HepG2 (cell line): ENCODE data around the gene MAPK11. TPM values are rescaled to one million over a fixed set of nuclear protein-coding genes. Genes with fewer than 3 reads are reported as not detected.
A peak's percentile ranks its signal among the peaks of the same experiment; 100 is the strongest.

ENCODE experiments used
- CTCF ChIP-seq: sonication (generic); formaldehyde crosslinking; IDR thresholded peaks from 2 replicates; pipeline ENCODE4 v1.5.0; 2020; ENCODE audit warnings: mild to moderate bottlenecking, missing genetic modification reagents, moderate library complexity
- DBP ChIP-seq: sonication (generic); formaldehyde crosslinking; IDR thresholded peaks from 2 replicates; pipeline ENCODE4 v1.4.0; 2020; ENCODE audit warnings: missing genetic modification reagents; ENCODE audit errors: not compliant biosample characterization
- EED ChIP-seq: sonication (generic); formaldehyde crosslinking; IDR thresholded peaks from 2 replicates; pipeline ENCODE4 v1.5.0; 2020; ENCODE audit warnings: mild to moderate bottlenecking, missing genetic modification reagents
- HIC2 ChIP-seq: sonication (generic); formaldehyde crosslinking; IDR thresholded peaks from 2 replicates; pipeline ENCODE4 v1.9.0; 2022; ENCODE audit warnings: low read depth, missing genetic modification reagents
- JDP2 ChIP-seq: sonication (generic); formaldehyde crosslinking; IDR thresholded peaks from 2 replicates; pipeline ENCODE4 v1.8.1; 2022; ENCODE audit warnings: missing genetic modification reagents, borderline replicate concordance
- MLX ChIP-seq: IDR thresholded peaks from 2 replicates; pipeline ENCODE4 v1.6.1; 2016
- MNT ChIP-seq: fragments of 450-650 bp; IDR thresholded peaks from 2 replicates; pipeline ENCODE4 v1.6.1; 2016
- RAD51 ChIP-seq: fragments of 450-650 bp; IDR thresholded peaks from 2 replicates; pipeline ENCODE4 v1.6.1; 2016; ENCODE audit warnings: borderline replicate concordance
- SSRP1 ChIP-seq: IDR thresholded peaks from 2 replicates; pipeline ENCODE4 v1.6.1; 2016; ENCODE audit warnings: control low read depth
- ZBTB37 ChIP-seq: sonication (generic); formaldehyde crosslinking; IDR thresholded peaks from 2 replicates; pipeline ENCODE4 v1.4.0; 2020; ENCODE audit warnings: mild to moderate bottlenecking, missing genetic modification reagents
- ZBTB46 ChIP-seq: sonication (generic); formaldehyde crosslinking; IDR thresholded peaks from 2 replicates; pipeline ENCODE4 v1.4.0; 2020; ENCODE audit warnings: mild to moderate bottlenecking, missing genetic modification reagents, borderline replicate concordance
- ZFP90 ChIP-seq: sonication (generic); formaldehyde crosslinking; IDR thresholded peaks from 2 replicates; pipeline ENCODE4 v1.8.0; 2022; ENCODE audit warnings: missing genetic modification reagents, mild to moderate bottlenecking, inconsistent platforms, borderline replicate concordance
- ZMAT3 ChIP-seq: sonication (generic); formaldehyde crosslinking; conservative IDR thresholded peaks from 2 replicates; pipeline ENCODE4 v1.7.0; 2021; ENCODE audit warnings: missing genetic modification reagents
- ZNF12 ChIP-seq: sonication (generic); formaldehyde crosslinking; IDR thresholded peaks from 2 replicates; pipeline ENCODE4 v1.5.0; 2020; ENCODE audit warnings: missing genetic modification reagents
- ZNF572 ChIP-seq: sonication (generic); formaldehyde crosslinking; IDR thresholded peaks from 2 replicates; pipeline ENCODE4 v1.5.1; 2020; ENCODE audit warnings: mild to moderate bottlenecking, missing genetic modification reagents
- ZNF615 ChIP-seq: sonication (generic); formaldehyde crosslinking; IDR thresholded peaks from 2 replicates; pipeline ENCODE4 v1.5.0; 2020; ENCODE audit warnings: mild to moderate bottlenecking, missing genetic modification reagents, borderline replicate concordance
- ZNF761 ChIP-seq: sonication (generic); formaldehyde crosslinking; conservative IDR thresholded peaks from 2 replicates; pipeline ENCODE4 v1.4.0; 2020; ENCODE audit warnings: mild to moderate bottlenecking, missing genetic modification reagents
- polyA plus RNA-seq, 8 experiments: library from polyadenylated mRNA; depleted of rRNA in 3 of 8; stranded (reverse) in 7 of 8; unstranded in 1 of 8; fragments of >200 nt; fragmentation: Illumina TruSeq in 4 of 8; extraction: Trizol in 4 of 8; gene quantifications; 2 replicates each; pipeline versions ENCODE4 v1.2.1 to v1.2.3, GENCODE V29; 2011 to 2016; ENCODE audit warnings: low read depth in 4 of 8, missing spikeins in 1 of 8, mixed read lengths in 1 of 8; ENCODE audit not compliant: insufficient read depth in 1 of 8
- total RNA-seq, 5 experiments: library from RNA; depleted of rRNA; stranded (reverse); fragments of >200 nt; fragmentation: Illumina TruSeq; extraction: Trizol; gene quantifications; 2 replicates each; pipeline ENCODE4 v1.2.3, GENCODE V29; 2016; ENCODE audit warnings: low read depth in 1 of 5

Gene MAPK11
- total and polyA plus RNA-seq, 2 of the 13 experiments (the other 11 are each of a cell fraction or from before 2014, with no cell fraction given), result 0.15 to 0.17 TPM

- TF ChIP-seq MNT, result no peak
- TF ChIP-seq ZBTB46 (CRISPR knock-in tag), result no peak
- peak; percentile 79 for TF ChIP-seq ZNF12 (CRISPR knock-in tag)
- no peak; the same call in 1 of the 2 replicates for TF ChIP-seq CTCF (CRISPR knock-in tag)
- no peak for TF ChIP-seq RAD51
- no peak for TF ChIP-seq ZNF615
- TF ChIP-seq HIC2 (CRISPR knock-in tag), result peak; percentile 48; the same call in 1 of the 2 replicates
- no peak for TF ChIP-seq JDP2 (CRISPR knock-in tag)
- no peak for TF ChIP-seq SSRP1 (CRISPR knock-in tag)
- TF ChIP-seq ZMAT3 (CRISPR knock-in tag), result peak; percentile 46; the same call in 1 of the 2 replicates
- no peak for TF ChIP-seq ZBTB37 (CRISPR knock-in tag)
- TF ChIP-seq ZNF572, result 0 out of 2 replicates have a peak, but pooled peaks have one; percentile 31
- TF ChIP-seq MLX (CRISPR knock-in tag), result no peak
- TF ChIP-seq ZFP90, result peak; percentile 36; the same call in 1 of the 2 replicates
- TF ChIP-seq DBP (CRISPR knock-in tag), result peak; percentile 75
- TF ChIP-seq ZNF761 (CRISPR knock-in tag), result 0 out of 2 replicates have a peak, but pooled peaks have one; percentile 43
- TF ChIP-seq EED (CRISPR knock-in tag), result peak; percentile 40; the same call in 1 of the 2 replicates
These were observed 650 bp upstream of the MAPK11 start (continued) for GRCh38 chr22:50270666-50271394.
